ENCODE data around the gene LATS2. TPM values are rescaled to one million over a fixed set of nuclear protein-coding genes. Genes with fewer than 3 reads are reported as not detected.

LATS2 gene
- total and polyA plus RNA-seq, 2 of the 8 experiments (the other 6 are each of a cell fraction or from before 2014, with no cell fraction given), result 8.3 to 26.2 TPM

DNA sequence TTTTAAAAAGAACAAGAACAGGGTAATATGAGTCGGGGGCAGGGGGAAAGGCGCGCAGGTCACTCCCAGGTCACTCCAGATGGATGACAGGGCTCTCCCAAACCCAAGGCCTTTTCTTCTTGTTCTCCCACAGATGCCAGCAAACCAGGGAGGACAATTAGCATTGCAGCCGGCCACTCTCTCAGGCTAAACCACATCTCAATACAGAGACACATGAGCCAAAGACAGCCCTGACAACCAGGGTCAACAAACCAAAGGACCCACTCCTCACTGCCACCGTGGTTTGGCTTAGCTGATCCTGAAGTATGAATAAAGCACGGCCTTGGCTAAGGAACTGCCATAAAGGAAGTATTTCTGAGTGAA lies 47.3 kb downstream of the LATS2 start (continued):
- TF ChIP-seq JUN (IDR thresholded peaks at IDR 0.05; ENCODE audit: low read depth, low read length) (no peak), SIX5 (IDR thresholded peaks at IDR 0.05; ENCODE audit: low read depth, low read length) (no peak), GABPA (IDR thresholded peaks at IDR 0.05; ENCODE audit: borderline replicate concordance, insufficient read depth, low read length) (no peak), CTBP2 (IDR thresholded peaks at IDR 0.05; ENCODE audit: borderline replicate concordance, insufficient read depth, insufficient read length, low read length) (no peak), CREB1 (IDR thresholded peaks at IDR 0.05) (no peak), POU5F1 (IDR thresholded peaks at IDR 0.05; ENCODE audit: low read depth, low read length) (no peak), NANOG (IDR thresholded peaks at IDR 0.05; ENCODE audit: insufficient read depth, low read depth, low read length, poor library complexity, severe bottlenecking) (no peak), MAFK (IDR thresholded peaks at IDR 0.05; ENCODE audit: low read depth, low read length) (no peak), NRF1 (IDR thresholded peaks at IDR 0.05; ENCODE audit: low read depth, low read length) (no peak)
